ENCODE data around the gene MT1G.
"Not testable (repeated sequence)": the region's sequence is repeated elsewhere in the genome, so short reads cannot be mapped to it uniquely, and the experiment has no call there.

MT1G gene

GRCh38 chr16:56667581-56668571 lies at the start of gene MT1G:
TSS of gene MT1G (minus strand) at chr16:56668065. CDS start at chr16:56667993, 72 bp downstream.
- H3K9me3 Mint-ChIP-seq: no peaks in the 10 kb centered on the region
- no peak for DNase-seq
- ATAC-seq: peak; percentile 64
- peak within 1 kb of the TSS; percentile 63 for H3K4me3 Mint-ChIP-seq
- H3K36me3 Mint-ChIP-seq (ENCODE audit: low read depth): no peaks in the 10 kb centered on the region
- no peak within 1 kb of the TSS for H3K27ac Mint-ChIP-seq
- H3K27me3 Mint-ChIP-seq: peaks cover 63% of the 10 kb centered on the region
- peaks cover 18% of the 10 kb centered on the region for H3K4me1 Mint-ChIP-seq

- not testable (repeated sequence) for H3K4me3 Mint-ChIP-seq; H3K27ac Mint-ChIP-seq; DNase-seq; H3K9me3 Mint-ChIP-seq; ATAC-seq; H3K36me3 Mint-ChIP-seq (ENCODE audit: low read depth); H3K4me1 Mint-ChIP-seq; H3K27me3 Mint-ChIP-seq
Measured at GRCh38 chr16:56717532-56717931, 49.7 kb upstream of the MT1G start.

GRCh38 chr16:56716761-56717160 lies 48.9 kb upstream of the MT1G start:
- no peaks in the 10 kb centered on the region for H3K27me3 Mint-ChIP-seq
- no peak overlapping the region for H3K27ac Mint-ChIP-seq
- H3K4me1 Mint-ChIP-seq: no peaks in the 10 kb centered on the region
- no peaks in the 10 kb centered on the region for H3K9me3 Mint-ChIP-seq
- ATAC-seq (no peak), DNase-seq (no peak)
- H3K36me3 Mint-ChIP-seq (ENCODE audit: low read depth): no peaks in the 10 kb centered on the region
- H3K4me3 Mint-ChIP-seq: no peak overlapping the region

GRCh38 chr16:56715126-56715525 lies 47.3 kb upstream of the MT1G start:
- ATAC-seq: no peak
- H3K4me1 Mint-ChIP-seq: peaks cover 6% of the 10 kb centered on the region

GRCh38 chr16:56713794-56714193 lies 45.9 kb upstream of the MT1G start:
- H3K4me3 Mint-ChIP-seq: no peak overlapping the region
- H3K27me3 Mint-ChIP-seq: no peaks in the 10 kb centered on the region
- DNase-seq: no peak
- ATAC-seq: no peak
- H3K9me3 Mint-ChIP-seq: no peaks in the 10 kb centered on the region
- H3K4me1 Mint-ChIP-seq: peaks cover 20% of the 10 kb centered on the region
- H3K27ac Mint-ChIP-seq: no peak overlapping the region
- H3K36me3 Mint-ChIP-seq (ENCODE audit: low read depth): no peaks in the 10 kb centered on the region

More at GRCh38 chr16:56715126-56715525, 47.3 kb upstream of the MT1G start:
- Mint-ChIP-seq H3K27ac (no peak overlapping the region), H3K36me3 (ENCODE audit: low read depth) (no peaks in the 10 kb centered on the region), H3K27me3 (no peaks in the 10 kb centered on the region), H3K4me3 (no peak overlapping the region), H3K9me3 (no peaks in the 10 kb centered on the region)
- DNase-seq: no peak

GRCh38 chr16:56711862-56712261 lies 44.0 kb upstream of the MT1G start:
- Mint-ChIP-seq H3K9me3 (no peaks in the 10 kb centered on the region), H3K4me3 (no peak overlapping the region), H3K27me3 (no peaks in the 10 kb centered on the region), H3K4me1 (peaks cover 30% of the 10 kb centered on the region), H3K27ac (no peak overlapping the region), H3K36me3 (ENCODE audit: low read depth) (no peaks in the 10 kb centered on the region)
- ATAC-seq: no peak
- no peak for DNase-seq

GRCh38 chr16:56710181-56710737 lies 42.4 kb upstream of the MT1G start:
- ATAC-seq: peak; percentile 17
- no peaks in the 10 kb centered on the region for H3K9me3 Mint-ChIP-seq
- peak overlapping the region; percentile 49 for H3K4me3 Mint-ChIP-seq

GRCh38 chr16:56709443-56710040 lies 41.7 kb upstream of the MT1G start:
- Mint-ChIP-seq H3K27me3 (no peaks in the 10 kb centered on the region), H3K4me3 (peak overlapping the region; percentile 49), H3K9me3 (no peaks in the 10 kb centered on the region), H3K27ac (peak overlapping the region; percentile 65), H3K36me3 (ENCODE audit: low read depth) (no peaks in the 10 kb centered on the region), H3K4me1 (peaks cover 30% of the 10 kb centered on the region)
- ATAC-seq (peak; percentile 33), DNase-seq (peak; percentile 14)

More at GRCh38 chr16:56710181-56710737, 42.4 kb upstream of the MT1G start:
- Mint-ChIP-seq H3K27ac (peak overlapping the region; percentile 27), H3K36me3 (ENCODE audit: low read depth) (no peaks in the 10 kb centered on the region), H3K27me3 (no peaks in the 10 kb centered on the region), H3K4me1 (peaks cover 30% of the 10 kb centered on the region)
- DNase-seq: no peak

- Mint-ChIP-seq H3K27ac (peak overlapping the region; percentile 65), H3K4me3 (peak overlapping the region; percentile 49)
- ATAC-seq: peak; percentile 38
Measured at GRCh38 chr16:56708525-56709442, 40.9 kb upstream of the MT1G start.

GRCh38 chr16:56702836-56703235 lies 35.0 kb upstream of the MT1G start:
- Mint-ChIP-seq H3K4me1 (peaks cover 12% of the 10 kb centered on the region), H3K9me3 (no peaks in the 10 kb centered on the region), H3K27me3 (no peaks in the 10 kb centered on the region), H3K4me3 (no peak overlapping the region), H3K36me3 (ENCODE audit: low read depth) (no peaks in the 10 kb centered on the region), H3K27ac (no peak overlapping the region)
- ATAC-seq (no peak), DNase-seq (no peak)

More at GRCh38 chr16:56708525-56709442, 40.9 kb upstream of the MT1G start:
- peak; percentile 19 for DNase-seq
- Mint-ChIP-seq H3K36me3 (ENCODE audit: low read depth) (no peaks in the 10 kb centered on the region), H3K27me3 (no peaks in the 10 kb centered on the region), H3K4me1 (peaks cover 30% of the 10 kb centered on the region), H3K9me3 (no peaks in the 10 kb centered on the region)

GRCh38 chr16:56701534-56701933 lies 33.7 kb upstream of the MT1G start:
- ATAC-seq: no peak
- no peak overlapping the region for H3K27ac Mint-ChIP-seq

GRCh38 chr16:56700631-56701030 lies 32.8 kb upstream of the MT1G start:
- Mint-ChIP-seq H3K4me3 (no peak overlapping the region), H3K4me1 (peaks cover 9% of the 10 kb centered on the region), H3K36me3 (ENCODE audit: low read depth) (no peaks in the 10 kb centered on the region), H3K27me3 (no peaks in the 10 kb centered on the region), H3K27ac (no peak overlapping the region), H3K9me3 (peaks cover 5% of the 10 kb centered on the region)
- no peak for ATAC-seq
- no peak for DNase-seq

More at GRCh38 chr16:56701534-56701933, 33.7 kb upstream of the MT1G start:
- H3K36me3 Mint-ChIP-seq (ENCODE audit: low read depth): no peaks in the 10 kb centered on the region
- H3K4me1 Mint-ChIP-seq: peaks cover 9% of the 10 kb centered on the region
- H3K9me3 Mint-ChIP-seq: peaks cover 5% of the 10 kb centered on the region
- no peaks in the 10 kb centered on the region for H3K27me3 Mint-ChIP-seq
- DNase-seq: no peak
- H3K4me3 Mint-ChIP-seq: no peak overlapping the region

GRCh38 chr16:56700195-56700594 lies 32.3 kb upstream of the MT1G start:
- DNase-seq (no peak), ATAC-seq (no peak)
- H3K27ac Mint-ChIP-seq: no peak overlapping the region
- peaks cover 5% of the 10 kb centered on the region for H3K9me3 Mint-ChIP-seq
- peaks cover 9% of the 10 kb centered on the region for H3K4me1 Mint-ChIP-seq
- no peak overlapping the region for H3K4me3 Mint-ChIP-seq
- no peaks in the 10 kb centered on the region for H3K27me3 Mint-ChIP-seq
- no peaks in the 10 kb centered on the region for H3K36me3 Mint-ChIP-seq (ENCODE audit: low read depth)

Data from activated naive CD8-positive, alpha-beta T cell treated with anti-CD3 and anti-CD28 coated beads, Interleukin-2, amount 50 U/mL, for 24 hours (primary cell).